Large intestine (tissue), 12 donors: ENCODE results near the gene GLE1. TPM values are rescaled to one million over a fixed set of nuclear protein-coding genes. Genes with fewer than 3 reads are reported as not detected.

Experiments
- DNase-seq, 2 donors: peaks; one replicate each; pipeline versions ENCODE4 v3.0.0 to v3.0.0-alpha.2; 2013
- H3K27ac ChIP-seq: one replicate; pipeline ENCODE4 v1.5.1; 2013; ENCODE audit warnings: low read length
- H3K27me3 ChIP-seq: 2 replicates; pipeline ENCODE4 v1.6.1; 2013; ENCODE audit warnings: low read length; ENCODE audit not compliant: control insufficient read depth, insufficient read depth
- H3K36me3 ChIP-seq: 2 replicates; pipeline ENCODE4 v1.6.1; 2013; ENCODE audit warnings: low read length; ENCODE audit not compliant: control insufficient read depth, insufficient read depth
- H3K4me1 ChIP-seq: one replicate; pipeline ENCODE4 v1.6.1; 2013; ENCODE audit warnings: low read length; ENCODE audit not compliant: control insufficient read depth, insufficient read depth
- H3K4me3 ChIP-seq: one replicate; pipeline ENCODE4 v1.5.1; 2013; ENCODE audit warnings: low read length
- H3K9me3 ChIP-seq: one replicate; pipeline ENCODE4 v1.6.1; 2013; ENCODE audit warnings: mild to moderate bottlenecking, low read depth, low read length, moderate library complexity; ENCODE audit not compliant: control insufficient read depth
- WGBS: methylation state at CpG from one replicate; pipeline ENCODE4 v1.1.5; 2013; ENCODE audit warnings: low lambda C conversion rate; ENCODE audit not compliant: insufficient coverage; 5-methylcytosine and 5-hydroxymethylcytosine counted together
- long read RNA-seq, 11 donors: transcript quantifications; one replicate each; lab custom pipeline, GENCODE V29; 2026
- polyA plus RNA-seq: library from polyadenylated mRNA; unstranded; fragments of 120-200 nt; gene quantifications from one replicate; pipeline ENCODE4 v1.2.1, GENCODE V29; 2013

Gene GLE1, protein sequence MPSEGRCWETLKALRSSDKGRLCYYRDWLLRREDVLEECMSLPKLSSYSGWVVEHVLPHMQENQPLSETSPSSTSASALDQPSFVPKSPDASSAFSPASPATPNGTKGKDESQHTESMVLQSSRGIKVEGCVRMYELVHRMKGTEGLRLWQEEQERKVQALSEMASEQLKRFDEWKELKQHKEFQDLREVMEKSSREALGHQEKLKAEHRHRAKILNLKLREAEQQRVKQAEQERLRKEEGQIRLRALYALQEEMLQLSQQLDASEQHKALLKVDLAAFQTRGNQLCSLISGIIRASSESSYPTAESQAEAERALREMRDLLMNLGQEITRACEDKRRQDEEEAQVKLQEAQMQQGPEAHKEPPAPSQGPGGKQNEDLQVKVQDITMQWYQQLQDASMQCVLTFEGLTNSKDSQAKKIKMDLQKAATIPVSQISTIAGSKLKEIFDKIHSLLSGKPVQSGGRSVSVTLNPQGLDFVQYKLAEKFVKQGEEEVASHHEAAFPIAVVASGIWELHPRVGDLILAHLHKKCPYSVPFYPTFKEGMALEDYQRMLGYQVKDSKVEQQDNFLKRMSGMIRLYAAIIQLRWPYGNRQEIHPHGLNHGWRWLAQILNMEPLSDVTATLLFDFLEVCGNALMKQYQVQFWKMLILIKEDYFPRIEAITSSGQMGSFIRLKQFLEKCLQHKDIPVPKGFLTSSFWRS
- 26.9 TPM for polyA plus RNA-seq
- long read RNA-seq, donor 1, partial matches to known transcripts = 0 of 3 reads
- long read RNA-seq, donor 1, other reads (novel, unspliced or antisense) = 0 of 3 reads
- long read RNA-seq, donor 2, partial matches to known transcripts = 7 of 10 reads
- long read RNA-seq, donor 2, other reads (novel, unspliced or antisense) = 0 of 10 reads
- long read RNA-seq, donor 3 = 0 reads
- long read RNA-seq, donor 4 = 0 reads
- long read RNA-seq, donor 5, transcript GLE1-201 (16 exons, 3,321 nt) = major isoform, 5 of 5 reads
- long read RNA-seq, donor 5, partial matches to known transcripts = 0 of 5 reads
- long read RNA-seq, donor 5, other reads (novel, unspliced or antisense) = 0 of 5 reads
- long read RNA-seq, donor 6, partial matches to known transcripts = 5 of 9 reads
- long read RNA-seq, donor 6, other reads (novel, unspliced or antisense) = 0 of 9 reads
- long read RNA-seq, donor 7 = 0 reads
- long read RNA-seq, donor 8, partial matches to known transcripts = 0 of 2 reads
- long read RNA-seq, donor 8, other reads (novel, unspliced or antisense) = 0 of 2 reads
- long read RNA-seq, donor 9, partial matches to known transcripts = 0 of 2 reads
- long read RNA-seq, donor 9, other reads (novel, unspliced or antisense) = 0 of 2 reads
- long read RNA-seq, donor 10, partial matches to known transcripts = 6 of 9 reads
- long read RNA-seq, donor 10, other reads (novel, unspliced or antisense) = 0 of 9 reads
- long read RNA-seq, donor 11, partial matches to known transcripts = 0 of 3 reads
- long read RNA-seq, donor 11, other reads (novel, unspliced or antisense) = 0 of 3 reads

DNA sequence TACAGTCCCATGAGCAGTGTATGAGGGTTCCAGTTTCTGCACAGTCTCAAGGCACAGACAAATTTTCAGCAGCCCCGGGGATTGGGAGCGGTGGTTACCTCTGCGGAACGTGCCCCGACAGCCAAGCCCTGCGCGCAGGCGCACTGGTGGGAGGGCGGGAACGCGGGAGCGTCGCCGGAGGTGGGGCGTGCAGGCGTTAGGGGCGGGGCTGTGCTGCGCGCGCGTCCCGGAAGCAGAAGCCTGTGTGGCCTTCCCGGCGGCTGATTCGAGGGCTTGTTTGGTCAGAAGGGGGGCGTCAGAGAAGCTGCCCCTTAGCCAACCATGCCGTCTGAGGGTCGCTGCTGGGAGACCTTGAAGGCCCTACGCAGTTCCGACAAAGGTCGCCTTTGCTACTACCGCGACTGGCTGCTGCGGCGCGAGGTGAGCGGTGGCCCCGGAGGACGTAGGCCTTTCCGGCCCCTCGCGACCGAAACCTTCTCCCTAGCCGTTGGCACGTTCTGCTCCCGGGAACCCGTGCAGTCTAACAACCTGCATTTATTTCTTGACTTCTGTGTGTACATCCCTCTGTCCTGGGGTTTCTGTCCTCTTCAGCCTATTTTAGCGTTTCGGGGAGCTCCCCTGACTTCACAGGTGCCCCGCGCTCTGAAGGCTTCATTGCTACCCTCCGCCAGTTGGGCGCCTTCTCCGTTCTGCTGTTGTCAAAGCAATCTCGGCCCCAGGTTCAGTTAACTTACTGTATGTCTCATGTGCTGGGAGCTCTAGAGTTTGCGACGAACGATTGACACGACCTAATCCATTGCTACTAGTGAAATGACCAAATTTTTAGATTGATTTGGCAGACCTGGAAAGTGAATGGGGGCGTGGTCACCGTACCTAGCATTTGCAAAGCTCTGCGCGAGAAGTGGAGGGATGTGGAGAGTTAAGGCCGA is at the start of gene GLE1:
GLE1 (plus strand) TSS at position 235 of the 929 bp plus-strand sequence; CDS start at position 322, 87 bp downstream.
- peaks cover 17% of the 10 kb centered on the region for H3K36me3 ChIP-seq
- H3K9me3 ChIP-seq = no peaks in the 10 kb centered on the region
- H3K27me3 ChIP-seq = no peaks in the 10 kb centered on the region
- H3K4me1 ChIP-seq = peaks cover 9% of the 10 kb centered on the region
- peak within 1 kb of the TSS; percentile 99 for H3K4me3 ChIP-seq
- peak; percentile 94 to 95 for DNase-seq
- no CpG with 5 or more reads among the region's 64 CpGs for WGBS
- peak within 1 kb of the TSS; percentile 89 for H3K27ac ChIP-seq

DNA sequence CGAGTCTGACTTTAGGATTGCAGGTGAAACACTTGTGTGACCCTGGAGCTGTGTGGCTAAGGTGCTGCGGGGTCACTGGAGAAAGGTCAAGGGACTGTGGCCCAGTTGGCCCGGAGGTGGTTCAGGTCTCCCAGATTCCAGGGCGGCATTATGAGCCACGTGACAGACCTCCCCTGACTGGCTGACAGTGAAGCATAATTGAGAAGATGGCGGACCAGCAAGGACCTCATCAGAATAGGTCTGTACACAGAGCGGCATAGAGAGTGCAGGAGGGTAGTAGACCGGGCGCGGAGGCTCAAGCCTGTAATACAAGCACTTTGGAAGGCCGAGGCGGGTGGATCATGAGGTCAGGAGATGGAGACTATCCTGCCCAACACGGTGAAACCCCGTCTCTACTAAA is 49.5 kb upstream of the GLE1 start:
- Histone ChIP-seq H3K27ac (no peak overlapping the region), H3K27me3 (no peaks in the 10 kb centered on the region), H3K9me3 (peaks cover 3% of the 10 kb centered on the region), H3K4me3 (no peak overlapping the region), H3K4me1 (peaks cover 4% of the 10 kb centered on the region), H3K36me3 (peaks cover 2% of the 10 kb centered on the region)
- DNase-seq = no peak
- no CpG with 5 or more reads among the region's 14 CpGs for WGBS

- H3K27ac ChIP-seq = peak within 1 kb of the TSS; percentile 52
- peak; percentile 95 to 97 for DNase-seq
- no peaks in the 10 kb centered on the region for H3K27me3 ChIP-seq
- H3K9me3 ChIP-seq = peaks cover 3% of the 10 kb centered on the region
- peaks cover 12% of the 10 kb centered on the region for H3K36me3 ChIP-seq
- no CpG with 5 or more reads among the region's 82 CpGs for WGBS
- H3K4me3 ChIP-seq = peak within 1 kb of the TSS; percentile 63
- peaks cover 4% of the 10 kb centered on the region for H3K4me1 ChIP-seq
Measured at GRCh38 chr9:128455849-128456612, 48.5 kb upstream of the GLE1 start, which contains the start of gene ODF2. Gene ODF2, plus strand, starts transcription at chr9:128456006. Its CDS starts 86 bp downstream, at chr9:128456092.

DNA sequence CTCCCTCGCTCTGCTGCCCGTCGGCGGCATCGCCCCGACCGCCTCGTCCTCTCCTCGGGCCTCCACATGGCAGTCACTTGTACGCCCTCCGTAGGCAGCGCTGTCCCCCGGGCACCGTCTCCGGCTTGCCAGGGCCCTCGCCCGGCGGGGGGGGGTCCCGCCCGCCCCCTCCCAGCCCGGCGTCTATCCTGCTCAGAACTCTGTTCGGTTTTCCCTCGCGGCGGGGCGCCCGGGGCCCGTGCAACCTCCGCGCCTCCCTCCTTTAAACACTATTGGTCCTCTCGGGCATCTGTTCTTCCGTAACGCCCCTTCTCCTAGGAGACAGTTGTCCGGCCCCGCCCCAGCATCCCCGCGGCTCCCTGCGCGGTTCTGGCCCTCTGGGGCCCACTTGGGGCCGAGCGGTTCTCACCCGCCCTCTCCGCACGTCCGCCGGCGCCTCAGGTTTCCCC is 47.9 kb upstream of the GLE1 start:
- no CpG with 5 or more reads among the region's 48 CpGs for WGBS
- Histone ChIP-seq H3K27ac (peak overlapping the region; percentile 52), H3K36me3 (peaks cover 15% of the 10 kb centered on the region), H3K27me3 (no peaks in the 10 kb centered on the region), H3K4me3 (peak overlapping the region; percentile 63), H3K9me3 (peaks cover 3% of the 10 kb centered on the region), H3K4me1 (peaks cover 4% of the 10 kb centered on the region)
- peak; percentile 33 to 66 for DNase-seq

- no peak for DNase-seq
- no CpG with 5 or more reads among the region's 14 CpGs for WGBS
- Histone ChIP-seq H3K4me1 (peaks cover 4% of the 10 kb centered on the region), H3K4me3 (peak overlapping the region; percentile 63), H3K36me3 (peaks cover 18% of the 10 kb centered on the region), H3K9me3 (peaks cover 3% of the 10 kb centered on the region), H3K27me3 (no peaks in the 10 kb centered on the region), H3K27ac (no peak overlapping the region)
Measured at GRCh38 chr9:128457207-128457606, 47.3 kb upstream of the GLE1 start.

GRCh38 chr9:128459011-128459410 is 45.5 kb upstream of the GLE1 start:
- peaks cover 4% of the 10 kb centered on the region for H3K4me1 ChIP-seq
- H3K27ac ChIP-seq = no peak overlapping the region
- WGBS = 100% methylated on average over 1 of the region's 3 CpGs
- H3K36me3 ChIP-seq = peaks cover 29% of the 10 kb centered on the region
- H3K4me3 ChIP-seq = no peak overlapping the region
- no peaks in the 10 kb centered on the region for H3K27me3 ChIP-seq
- DNase-seq = no peak
- H3K9me3 ChIP-seq = peaks cover 3% of the 10 kb centered on the region

DNA sequence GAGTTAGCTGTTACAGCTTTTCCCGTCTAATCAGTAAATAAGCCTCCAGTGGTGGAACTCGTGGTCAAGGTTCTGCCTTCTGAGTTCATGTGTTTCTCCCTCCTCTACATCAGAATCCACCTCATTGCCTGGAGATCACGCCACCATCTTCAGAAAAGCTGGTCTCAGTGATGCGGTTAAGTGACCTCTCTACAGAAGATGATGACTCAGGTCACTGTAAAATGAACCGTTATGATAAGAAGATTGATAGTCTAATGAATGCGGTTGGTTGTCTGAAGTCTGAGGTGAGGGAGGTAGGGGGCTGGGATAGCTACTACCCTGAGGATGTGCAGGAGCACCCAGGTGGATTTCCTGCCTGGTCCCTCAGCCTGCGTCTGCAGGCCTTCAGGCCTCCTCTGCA is 35.4 kb upstream of the GLE1 start:
- H3K27me3 ChIP-seq = no peaks in the 10 kb centered on the region
- no peak for DNase-seq
- no peak overlapping the region for H3K4me3 ChIP-seq
- H3K4me1 ChIP-seq = no peaks in the 10 kb centered on the region
- H3K36me3 ChIP-seq = peaks cover 30% of the 10 kb centered on the region
- WGBS = 100% methylated on average over 2 of the region's 7 CpGs
- no peak overlapping the region for H3K27ac ChIP-seq
- no peaks in the 10 kb centered on the region for H3K9me3 ChIP-seq

GRCh38 chr9:128470560-128470959 is 34.0 kb upstream of the GLE1 start:
- peaks cover 26% of the 10 kb centered on the region for H3K36me3 ChIP-seq

More at GRCh38 chr9:128470560-128470959, 34.0 kb upstream of the GLE1 start:
- WGBS = no CpG with 5 or more reads among the region's 5 CpGs
- Histone ChIP-seq H3K4me3 (no peak overlapping the region), H3K9me3 (no peaks in the 10 kb centered on the region), H3K4me1 (no peaks in the 10 kb centered on the region), H3K27ac (no peak overlapping the region), H3K27me3 (no peaks in the 10 kb centered on the region)
- no peak for DNase-seq
